ENCODE measurements around the gene THAP8.

- TF ChIP-seq POLR2A (IDR thresholded peaks at IDR 0.05; ENCODE audit: low read depth, low read length): no peak
- no peak for TF ChIP-seq POLR2AphosphoS5 (IDR thresholded peaks at IDR 0.05; ENCODE audit: low read depth, low read length)
Measured at GRCh38 chr19:35987571-35987896, 66.6 kb downstream of the THAP8 start.
